Uterus (tissue), 2 donors: ENCODE results near the gene MYH11.

ENCODE experiments used
- POLR2A ChIP-seq, 2 donors: fragments of 450-650 bp; IDR thresholded peaks; one replicate each; pipeline ENCODE4 v1.6.1; 2016; ENCODE audit warnings: antibody characterized with exemption in 2 of 2, mild to moderate bottlenecking in 1 of 2, moderate library complexity in 1 of 2
- TF ChIP-seq, protein P1 (sequence below), 4 experiments: fragments of 200-600 bp in 2 of 4; fragments of 450-650 bp in 2 of 4; sonication (generic) in 2 of 4; IDR thresholded peaks; one replicate each; pipeline ENCODE4 v1.5.1; 2016 to 2019; ENCODE audit warnings: antibody characterized with exemption in 4 of 4, mild to moderate bottlenecking in 2 of 4, moderate library complexity in 1 of 4

- TF ChIP-seq, protein P1, sequence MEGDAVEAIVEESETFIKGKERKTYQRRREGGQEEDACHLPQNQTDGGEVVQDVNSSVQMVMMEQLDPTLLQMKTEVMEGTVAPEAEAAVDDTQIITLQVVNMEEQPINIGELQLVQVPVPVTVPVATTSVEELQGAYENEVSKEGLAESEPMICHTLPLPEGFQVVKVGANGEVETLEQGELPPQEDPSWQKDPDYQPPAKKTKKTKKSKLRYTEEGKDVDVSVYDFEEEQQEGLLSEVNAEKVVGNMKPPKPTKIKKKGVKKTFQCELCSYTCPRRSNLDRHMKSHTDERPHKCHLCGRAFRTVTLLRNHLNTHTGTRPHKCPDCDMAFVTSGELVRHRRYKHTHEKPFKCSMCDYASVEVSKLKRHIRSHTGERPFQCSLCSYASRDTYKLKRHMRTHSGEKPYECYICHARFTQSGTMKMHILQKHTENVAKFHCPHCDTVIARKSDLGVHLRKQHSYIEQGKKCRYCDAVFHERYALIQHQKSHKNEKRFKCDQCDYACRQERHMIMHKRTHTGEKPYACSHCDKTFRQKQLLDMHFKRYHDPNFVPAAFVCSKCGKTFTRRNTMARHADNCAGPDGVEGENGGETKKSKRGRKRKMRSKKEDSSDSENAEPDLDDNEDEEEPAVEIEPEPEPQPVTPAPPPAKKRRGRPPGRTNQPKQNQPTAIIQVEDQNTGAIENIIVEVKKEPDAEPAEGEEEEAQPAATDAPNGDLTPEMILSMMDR (IDR thresholded peaks at IDR 0.05), result no peak
- TF ChIP-seq POLR2A (IDR thresholded peaks at IDR 0.05), result no peak
Measured at GRCh38 chr16:15729152-15729551, 127.7 kb downstream of the MYH11 start.
